Measurements from ENCODE around the gene MACROD2.

MACROD2 gene

DNA sequence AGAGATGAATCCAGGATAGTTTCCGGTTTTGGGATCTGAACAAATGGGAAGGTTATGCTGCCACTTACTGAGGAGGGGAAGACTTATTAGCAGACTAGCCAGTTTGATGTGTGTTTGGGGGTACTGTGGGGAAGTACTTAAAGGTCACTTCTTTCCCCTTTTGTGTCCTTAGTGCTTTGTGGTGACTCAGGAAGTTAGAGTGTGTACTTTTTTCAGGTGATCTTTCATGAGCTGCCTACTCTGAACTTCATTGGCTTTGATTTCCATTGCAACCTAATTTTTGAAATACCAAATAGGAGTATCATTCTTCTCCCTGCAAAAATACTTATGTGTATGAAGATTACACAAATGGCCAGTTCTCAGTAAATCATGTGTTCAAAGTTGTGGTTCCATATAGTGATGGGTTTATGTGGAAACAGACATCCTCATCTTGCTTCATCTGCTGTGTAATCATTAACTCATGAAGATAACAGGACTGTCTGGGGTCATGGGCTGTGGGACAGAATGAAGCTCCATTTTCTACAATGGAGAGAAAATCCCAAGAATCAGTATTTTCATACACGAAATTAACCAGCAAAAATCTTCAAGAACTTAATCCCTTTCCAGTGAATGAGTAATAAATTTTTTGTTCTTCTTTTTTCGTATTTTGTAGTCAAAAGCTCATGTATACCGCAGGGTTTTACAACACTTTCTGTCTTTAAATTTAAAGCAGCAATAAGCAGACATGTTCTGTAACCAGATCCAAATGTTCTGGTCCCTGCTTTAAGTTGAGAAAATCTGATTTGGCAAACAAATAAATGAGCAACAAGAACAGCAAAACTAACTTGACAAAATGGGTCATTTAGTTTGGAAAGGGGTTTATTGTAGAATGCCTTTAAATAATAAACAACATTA is 614.3 kb downstream of the MACROD2 start:
- no peak for DNase-seq

DNA sequence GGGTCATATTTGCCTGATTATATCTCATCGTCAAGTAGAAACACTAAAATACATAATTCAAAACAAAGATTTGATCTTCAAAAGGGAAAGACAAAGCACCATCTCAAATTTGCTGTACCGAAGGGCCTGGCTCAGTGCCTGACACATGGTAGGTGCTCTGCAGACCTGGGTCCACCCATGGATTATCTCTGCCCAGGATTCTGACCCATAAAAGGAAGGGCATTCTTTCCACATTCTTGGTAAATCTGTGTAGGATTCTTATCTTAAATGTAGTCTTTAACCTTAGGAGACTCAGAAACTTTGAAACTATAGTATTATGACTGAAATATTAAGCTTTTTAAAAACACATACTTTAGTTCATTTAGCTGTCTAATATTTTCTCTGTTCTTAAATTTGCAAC is 616.2 kb downstream of the MACROD2 start:
- DNase-seq: no peak

DNA sequence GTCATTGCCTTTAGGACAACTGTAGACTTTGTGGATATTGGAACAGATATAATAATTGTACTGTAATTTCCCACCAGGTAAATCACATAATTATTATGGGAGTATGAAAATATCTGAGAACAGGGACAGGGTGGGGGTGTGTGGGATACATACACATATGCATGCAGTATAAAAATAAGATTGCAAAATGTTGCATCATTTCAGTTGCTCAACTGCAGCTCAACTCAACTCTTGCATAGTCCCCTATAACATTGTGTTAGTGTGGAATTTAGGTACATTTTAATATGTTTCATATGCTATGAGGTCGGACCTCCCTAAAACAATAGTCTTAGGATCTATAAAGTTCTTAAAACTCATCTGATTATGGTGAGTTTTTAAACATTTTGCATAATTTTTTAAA is 617.1 kb downstream of the MACROD2 start:
- no peak for DNase-seq

DNA sequence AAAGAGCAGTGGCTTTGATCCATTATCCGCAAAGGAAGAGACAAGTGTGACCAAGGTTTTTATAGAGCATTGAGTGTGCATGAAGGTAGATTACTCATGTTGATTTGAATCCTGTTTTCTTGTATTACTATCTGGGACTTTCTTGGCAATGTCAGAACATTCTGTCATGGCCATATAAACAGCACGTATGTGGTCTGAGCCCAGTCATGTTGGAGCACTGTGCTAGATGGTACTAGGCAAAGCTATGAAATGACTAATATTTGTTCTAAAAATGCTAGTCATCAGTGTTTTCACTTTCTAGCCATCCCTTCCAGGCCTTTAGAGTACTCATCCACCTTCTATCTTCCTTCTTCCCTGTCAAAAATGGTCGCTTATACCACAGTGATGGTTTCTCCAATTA is 620.7 kb downstream of the MACROD2 start:
- DNase-seq: no peak

DNA sequence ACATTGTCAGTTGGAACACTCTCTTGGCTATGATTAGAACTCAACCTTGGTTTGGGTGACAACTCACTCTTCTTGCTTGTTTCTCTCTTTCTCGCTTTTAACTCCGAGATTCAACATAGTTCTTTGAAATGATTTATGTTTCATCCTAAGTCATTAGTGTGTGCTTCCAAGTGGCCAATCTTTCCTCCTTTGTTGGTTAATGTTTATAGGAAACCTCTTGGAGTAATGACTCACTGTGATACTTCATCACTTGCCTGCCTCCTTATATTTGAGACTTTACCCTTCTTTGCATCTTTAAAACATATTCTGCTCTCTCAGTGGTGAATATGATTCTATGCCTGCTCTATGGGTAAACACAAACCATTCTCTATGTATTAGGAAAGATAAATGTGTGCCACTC is 621.8 kb downstream of the MACROD2 start:
- DNase-seq: no peak

DNA sequence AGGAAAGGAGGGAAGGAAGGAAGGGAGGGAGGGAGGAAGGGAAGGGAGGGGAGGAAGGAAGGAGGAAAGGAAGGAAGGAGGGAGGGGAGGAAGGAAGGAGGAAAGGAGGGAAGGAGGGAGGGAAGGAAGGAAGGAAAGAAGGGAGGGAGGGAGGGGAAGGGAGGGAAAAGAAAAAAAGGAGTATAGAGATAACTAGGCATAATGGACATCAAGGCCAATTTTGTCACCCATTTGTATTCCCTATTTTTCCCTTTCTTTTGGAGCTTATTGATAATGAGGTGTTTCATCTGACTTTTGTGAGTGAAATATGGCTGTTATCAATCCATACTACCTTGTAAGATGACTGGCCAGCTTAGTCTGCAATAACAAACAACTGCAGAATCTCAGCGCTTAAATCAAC is 624.1 kb downstream of the MACROD2 start:
- no peak for DNase-seq

DNA sequence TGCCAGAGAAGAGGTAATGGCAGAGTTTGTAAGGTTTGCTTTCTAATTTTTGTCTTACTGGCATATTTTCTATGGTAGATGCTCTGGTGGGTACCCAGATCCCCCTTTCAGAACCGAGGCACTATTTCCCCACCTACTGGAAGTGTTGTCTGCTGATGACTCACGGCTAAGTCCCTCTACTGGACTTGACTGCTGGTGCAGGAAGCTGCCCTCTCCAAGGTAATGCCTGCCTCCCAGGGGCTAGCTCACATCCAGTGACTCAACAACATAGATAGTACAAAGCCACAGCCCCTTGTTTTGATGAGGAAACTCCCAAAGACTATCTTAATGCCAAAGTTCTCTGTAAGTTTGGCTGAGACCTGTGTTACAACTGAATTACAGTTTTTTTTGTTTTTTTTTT is 627.5 kb downstream of the MACROD2 start:
- no peak for DNase-seq

DNA sequence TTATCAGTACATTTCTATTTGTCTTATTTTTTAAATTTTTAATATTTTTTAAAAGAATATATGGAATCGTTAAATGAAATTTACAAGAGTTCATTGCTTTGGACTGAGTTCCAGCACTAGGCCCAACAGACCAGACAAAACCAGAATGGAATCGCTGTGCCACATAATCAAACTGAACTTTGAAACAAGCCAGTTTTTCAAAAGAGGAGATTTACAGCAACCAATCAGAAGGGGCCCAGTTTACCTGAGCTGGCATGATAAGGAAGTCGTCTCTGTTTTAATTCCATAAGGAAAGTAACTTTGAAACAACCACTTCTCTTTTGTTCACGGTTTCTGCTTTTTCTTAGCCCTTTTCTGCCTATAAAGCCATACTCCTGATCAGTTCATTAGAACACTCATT is 635.7 kb downstream of the MACROD2 start:
- DNase-seq: no peak

DNA sequence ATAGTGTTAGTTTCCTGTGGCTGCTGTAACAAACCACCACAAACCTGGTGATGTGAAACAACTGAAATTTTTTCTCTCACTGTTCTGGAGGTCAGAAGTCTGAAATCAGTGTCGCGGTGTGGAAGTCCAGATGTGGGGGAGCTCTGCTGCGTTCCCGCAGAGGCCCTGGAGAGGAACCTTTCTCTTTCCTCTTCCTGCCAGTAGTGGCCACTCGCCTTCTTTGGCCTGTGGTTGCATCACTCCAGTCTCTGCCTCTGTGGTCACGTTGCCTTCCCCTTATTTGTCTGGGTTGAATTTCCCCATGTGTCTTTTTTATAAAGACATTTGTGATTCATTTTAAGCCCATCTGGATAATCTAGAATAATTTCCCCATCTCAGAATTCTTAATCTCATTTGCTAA is 637.6 kb downstream of the MACROD2 start:
- DNase-seq: no peak

DNA sequence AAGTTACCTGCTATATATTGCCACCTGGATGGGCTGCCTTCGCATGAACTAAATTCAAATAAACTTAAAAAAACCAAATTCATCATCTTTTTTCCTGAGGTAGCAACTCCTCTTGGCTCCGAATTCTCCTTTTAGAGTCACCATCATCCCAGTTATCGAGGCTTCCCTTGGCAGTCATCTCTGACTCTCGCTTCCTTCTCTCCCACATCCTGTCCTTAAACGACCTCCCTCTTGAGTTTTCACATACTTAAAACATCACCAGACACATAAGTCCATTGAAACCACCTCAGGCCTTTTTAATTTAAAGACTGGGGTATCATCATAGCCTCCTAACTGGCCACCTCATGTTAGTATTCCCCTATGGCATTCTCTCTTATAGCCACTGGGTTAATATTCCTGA is 638.2 kb downstream of the MACROD2 start:
- no peak for DNase-seq

DNA sequence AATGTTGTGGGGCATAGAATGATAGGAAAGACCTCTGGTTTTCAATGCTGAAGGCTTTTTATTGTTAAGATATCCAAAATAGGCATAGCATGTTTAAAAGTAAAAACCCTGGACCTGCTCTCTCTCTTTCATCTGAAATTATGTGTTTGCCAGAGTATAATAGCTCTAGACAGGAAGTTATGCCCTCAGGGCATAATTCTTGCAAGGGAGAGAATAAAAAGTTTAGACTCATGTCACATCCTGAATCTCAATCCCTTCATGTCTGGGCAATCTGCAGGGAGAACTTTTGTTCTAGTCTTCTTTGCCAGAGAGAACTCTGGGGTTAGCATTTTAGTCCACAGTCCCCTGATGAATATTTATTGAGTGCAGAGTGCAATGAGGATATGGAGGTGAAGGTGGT is 639.3 kb downstream of the MACROD2 start:
- DNase-seq: no peak

DNA sequence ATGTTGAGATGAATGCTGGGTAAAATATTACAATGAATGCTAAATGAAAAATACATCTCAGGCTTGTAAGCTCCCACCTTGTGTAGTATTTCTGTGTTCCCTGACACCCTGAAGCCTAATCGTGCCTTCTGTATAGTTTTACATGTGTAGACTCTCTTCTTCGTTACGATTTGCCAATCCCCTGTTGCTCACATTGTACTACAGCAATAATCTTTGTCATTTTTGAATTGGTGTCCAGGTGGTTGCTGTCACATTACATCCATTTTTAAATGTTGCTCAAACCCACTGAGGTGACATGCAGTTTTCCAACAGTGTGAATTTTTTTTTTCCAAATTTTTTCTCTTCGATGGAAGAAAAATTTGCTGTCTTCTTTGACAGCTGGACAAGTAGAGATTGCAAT is 642.1 kb downstream of the MACROD2 start:
- DNase-seq: no peak

DNA sequence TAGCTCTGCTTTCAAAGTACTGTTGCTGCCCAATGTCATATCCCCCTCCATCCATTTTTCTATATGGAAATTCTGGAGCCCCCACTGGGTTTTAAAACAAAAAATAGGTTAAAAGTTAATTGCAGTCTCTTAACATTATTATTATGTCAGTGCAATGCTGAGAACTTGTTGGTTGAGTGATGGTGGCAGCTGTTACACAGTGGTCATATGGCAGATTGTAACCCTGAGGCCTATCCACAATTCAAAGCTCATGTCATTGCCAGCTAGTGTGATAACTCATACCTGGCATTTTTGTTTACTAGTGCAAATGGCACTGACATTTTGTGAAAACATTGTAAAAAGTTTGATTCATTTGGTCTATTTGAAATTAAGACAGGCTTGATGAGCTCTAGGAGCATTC is 647.8 kb downstream of the MACROD2 start:
- no peak for DNase-seq

DNA sequence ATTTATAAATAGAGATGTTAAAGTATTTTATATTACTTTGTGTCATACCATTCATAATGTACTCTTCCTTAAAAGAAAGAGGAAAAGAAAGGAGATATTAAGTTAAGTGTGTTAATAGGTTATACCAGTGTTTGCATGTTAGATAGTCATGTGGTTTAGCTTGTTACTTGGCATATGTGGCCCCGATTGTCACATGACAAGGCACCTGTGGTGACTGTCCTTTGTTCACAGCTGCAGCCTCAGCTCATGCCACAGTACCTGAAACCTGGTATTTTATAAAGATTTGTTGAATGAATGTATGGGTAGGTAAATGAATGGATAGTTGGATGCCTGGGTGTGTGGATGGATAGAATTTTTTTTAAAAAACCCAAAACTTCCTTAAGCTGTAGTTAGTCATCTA is 648.2 kb downstream of the MACROD2 start:
- no peak for DNase-seq

DNA sequence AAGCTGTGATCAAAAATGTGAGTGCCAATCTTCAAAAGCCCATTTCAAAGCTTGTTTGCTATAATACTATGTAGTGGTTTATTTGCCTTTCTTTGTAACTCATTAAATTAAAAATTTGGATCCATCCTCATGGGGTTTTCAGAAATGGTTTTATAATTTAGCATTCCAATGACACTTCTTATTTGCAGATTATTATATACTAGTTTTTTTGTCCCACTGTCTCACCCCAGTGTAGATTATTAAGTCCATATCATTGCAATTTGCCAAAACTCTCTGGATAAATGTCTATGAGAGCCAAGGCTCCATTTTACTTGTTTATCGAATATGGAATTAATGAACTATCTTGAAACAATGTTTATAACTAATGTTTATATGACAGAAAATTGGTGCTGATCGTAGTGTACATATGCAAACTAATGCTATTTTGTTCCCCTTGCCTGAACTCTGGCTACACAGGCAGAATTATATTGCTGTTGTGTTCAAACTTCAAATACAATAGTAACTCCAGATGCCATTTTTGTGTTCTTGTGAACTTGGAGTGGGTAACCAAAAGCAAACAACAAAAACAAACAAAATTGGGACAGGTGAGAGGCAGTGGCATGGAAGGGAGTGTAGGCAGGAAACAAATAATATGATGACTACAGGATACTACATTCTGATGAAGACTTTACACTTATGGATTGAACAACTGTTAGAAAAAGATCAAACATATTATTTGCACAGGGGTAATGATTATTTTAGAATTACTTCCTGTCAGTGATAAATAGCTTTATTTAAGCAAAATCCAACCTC is 649.2 kb downstream of the MACROD2 start:
- no peak for DNase-seq

DNA sequence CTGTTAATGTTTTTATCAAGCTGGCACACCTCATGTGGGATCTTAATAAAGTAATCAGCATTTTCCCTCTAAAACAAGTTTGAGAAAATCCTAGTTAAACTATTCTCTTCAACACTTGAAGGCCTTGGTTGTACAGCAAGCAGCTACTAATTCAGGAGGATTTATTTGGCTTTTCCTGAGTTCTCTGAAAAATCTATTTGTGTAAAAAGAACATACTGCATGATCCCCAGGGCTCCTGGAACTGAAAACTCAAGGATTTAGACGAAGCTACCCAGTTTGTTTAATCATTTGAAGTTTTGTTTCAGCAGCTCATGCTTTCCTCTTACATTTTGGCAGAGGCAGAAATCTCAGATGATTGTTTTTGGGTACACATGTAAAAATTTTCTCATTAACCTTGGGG is 651.7 kb downstream of the MACROD2 start:
- no peak for DNase-seq

DNA sequence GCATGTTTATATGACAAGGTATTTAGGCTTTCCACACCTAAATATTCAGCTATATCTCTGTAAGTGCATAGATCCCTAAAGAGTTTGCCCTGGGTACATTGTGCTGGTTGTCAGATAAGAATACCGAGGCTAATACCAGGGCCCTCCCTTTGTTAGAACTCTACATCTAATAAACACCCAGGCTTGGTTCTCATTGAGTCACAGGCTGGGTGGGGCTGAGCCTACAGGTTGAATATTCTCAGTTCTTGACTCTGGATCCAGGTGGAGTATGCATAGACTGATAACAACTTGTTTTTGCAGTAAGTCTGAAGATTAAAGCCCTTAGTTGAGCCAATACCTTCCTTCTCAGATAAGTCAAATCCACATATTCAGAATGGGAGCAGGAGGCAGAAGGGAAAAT is 654.3 kb downstream of the MACROD2 start:
- DNase-seq: no peak

DNA sequence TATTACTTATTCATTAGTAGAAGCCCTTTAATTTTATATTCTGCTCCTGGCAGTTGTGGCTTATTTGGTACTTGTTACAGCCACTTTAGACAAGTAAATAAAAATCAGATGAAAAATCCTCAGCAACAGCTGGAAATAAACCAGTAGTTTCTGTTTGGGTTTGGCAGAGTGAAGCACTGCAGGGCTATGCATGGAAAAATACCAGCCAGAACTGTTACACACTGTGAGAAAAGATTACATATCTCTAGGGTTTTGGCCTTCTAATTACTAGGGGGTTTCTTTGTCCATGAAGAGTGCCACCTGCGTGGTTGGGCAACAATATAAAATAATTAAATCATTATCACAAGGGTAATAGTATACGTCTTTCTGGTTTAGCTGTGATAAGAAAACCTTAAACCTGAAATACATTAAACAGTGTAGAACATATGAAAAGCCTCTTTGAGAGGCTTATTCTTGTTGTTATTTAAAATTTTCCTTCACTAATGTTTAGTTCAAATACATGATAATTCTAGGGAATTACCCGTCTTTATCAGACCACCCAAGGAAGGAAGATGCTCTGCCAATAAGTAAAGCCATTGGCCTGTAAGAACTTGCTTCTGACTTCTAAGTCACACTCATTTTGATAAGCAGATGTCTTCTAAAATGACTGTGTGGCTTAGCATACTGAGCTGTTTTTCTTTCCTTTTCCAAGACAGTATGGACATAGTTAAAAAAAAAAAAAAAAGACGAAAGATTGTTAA is 662.1 kb downstream of the MACROD2 start:
- DNase-seq: no peak

DNA sequence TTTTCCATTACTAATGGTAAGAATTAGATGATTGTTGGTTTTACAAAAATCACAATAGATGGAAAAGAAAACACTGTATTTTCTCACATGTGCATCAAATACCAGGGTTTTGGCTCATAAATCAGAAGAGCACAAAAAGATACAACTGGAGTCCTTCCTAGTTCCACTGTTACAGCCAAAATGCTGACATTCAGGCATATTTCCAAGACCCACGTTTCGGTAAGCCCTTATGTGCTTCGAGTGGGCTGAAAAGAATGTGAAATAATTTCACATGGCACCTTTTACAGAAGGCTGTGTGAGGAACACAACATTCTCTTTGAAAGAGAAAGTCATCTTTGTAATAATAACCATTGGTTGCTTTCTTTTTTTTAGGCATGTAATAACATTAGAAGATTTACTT is 668.8 kb downstream of the MACROD2 start:
- DNase-seq: no peak

DNA sequence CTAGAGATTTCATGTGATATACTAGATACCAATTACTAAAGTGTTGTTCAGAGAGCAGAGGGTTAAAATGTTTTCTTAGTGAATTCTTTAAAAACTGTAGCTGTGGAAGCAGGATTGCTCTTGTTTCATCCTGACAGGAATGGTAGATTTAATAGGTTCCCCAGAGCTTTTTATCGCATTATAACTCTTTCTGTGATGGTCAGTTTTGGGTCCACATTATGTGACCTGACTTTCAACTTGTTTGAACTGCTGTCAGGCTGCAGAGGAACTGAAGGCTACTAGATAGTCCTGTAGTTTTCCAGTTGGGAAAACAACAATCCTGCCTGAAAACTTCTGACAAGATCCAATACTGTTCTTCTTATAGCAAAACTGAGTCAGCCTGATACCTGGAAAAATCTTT is 671.4 kb downstream of the MACROD2 start:
- no peak for DNase-seq

DNA sequence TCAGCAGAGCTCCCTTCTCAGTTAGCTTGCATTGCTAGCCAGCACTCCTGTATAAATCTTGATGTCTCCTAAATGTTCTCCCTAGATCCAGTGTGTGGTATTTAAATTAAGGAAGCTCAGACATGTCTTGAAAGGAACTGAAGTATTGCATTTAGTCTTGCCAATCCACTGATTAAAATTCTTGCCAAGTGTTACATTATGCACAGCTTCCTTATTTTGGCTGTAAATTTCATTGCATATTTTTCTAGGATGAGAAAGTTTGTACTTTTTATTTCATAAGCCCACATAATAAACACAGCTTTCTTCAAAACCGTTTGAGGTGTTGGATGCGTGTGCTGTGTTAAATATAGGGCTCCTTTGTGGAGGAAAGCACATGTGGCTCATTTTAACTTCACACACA is 671.9 kb downstream of the MACROD2 start:
- no peak for DNase-seq

DNA sequence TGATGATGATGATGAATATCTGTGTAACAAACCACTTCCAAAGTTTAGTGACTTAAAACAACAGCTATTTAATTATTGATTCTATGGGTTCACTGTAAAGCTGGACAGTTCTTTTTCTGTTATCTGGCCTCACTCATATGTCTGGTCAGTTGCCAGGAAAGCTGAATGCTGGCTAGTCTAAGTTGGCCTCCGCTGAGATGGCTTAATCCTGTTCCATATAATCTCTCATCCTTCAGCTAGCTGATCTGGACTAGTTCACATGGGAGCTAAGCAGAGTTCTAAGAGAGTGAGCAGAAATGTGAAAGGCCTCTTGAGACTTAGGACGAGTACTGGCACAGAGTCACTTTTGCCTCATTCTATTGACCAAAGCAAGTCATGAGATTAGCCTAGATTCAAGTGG is 676.8 kb downstream of the MACROD2 start:
- DNase-seq: no peak

DNA sequence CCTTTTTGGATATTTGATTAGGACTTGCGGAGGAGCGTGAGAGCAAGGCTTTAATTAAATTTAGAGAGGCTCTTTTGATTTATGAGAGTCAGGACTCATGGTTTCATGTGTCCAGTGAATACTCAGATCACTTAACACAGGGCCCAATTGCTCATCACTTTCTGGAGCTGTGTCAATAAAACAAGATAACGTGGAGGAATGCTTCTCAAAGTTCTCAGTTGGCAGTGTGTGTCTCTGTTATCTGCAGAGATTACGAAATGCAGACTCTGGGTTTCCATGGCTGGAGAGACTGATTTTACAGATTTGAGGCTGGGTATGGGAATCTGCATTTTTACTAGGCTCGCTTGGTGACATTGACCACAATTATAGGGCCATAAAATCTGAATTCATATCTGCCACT is 677.8 kb downstream of the MACROD2 start:
- no peak for DNase-seq

DNA sequence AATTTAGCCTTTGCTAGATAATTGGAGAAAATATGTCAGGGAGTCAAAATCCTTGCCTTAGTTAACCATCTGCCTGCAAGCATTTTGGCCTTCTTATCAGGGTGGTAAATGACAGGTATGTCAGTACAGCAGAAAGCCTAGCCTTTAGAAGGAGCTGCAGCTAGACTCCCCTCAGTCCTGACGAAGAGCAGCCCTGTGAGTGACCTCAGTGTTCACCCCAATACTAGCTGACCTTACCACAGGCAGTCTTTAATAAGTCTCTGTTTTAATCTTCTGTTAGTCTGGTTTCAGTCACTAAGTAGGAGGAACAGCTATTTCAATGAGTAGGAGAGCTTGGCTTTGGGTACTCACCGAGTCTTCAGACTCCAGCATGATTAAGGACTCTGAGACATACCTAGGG is 682.1 kb downstream of the MACROD2 start:
- no peak for DNase-seq

Data from left hindlimb (tissue), 1 donor.